Measurements from ENCODE around the gene SZT2. TPM values are rescaled to one million over a fixed set of nuclear protein-coding genes. Genes with fewer than 3 reads are reported as not detected.

The SZT2 gene
- total RNA-seq, 1 experiment from 2014 or later, result 71.6 TPM

- Histone ChIP-seq H3K9me2 (ENCODE audit: insufficient read depth) (no peaks in the 10 kb centered on the region), H3K27me3 (ENCODE audit: insufficient read depth, low read depth) (no peaks in the 10 kb centered on the region), H3K4me2 (no peak overlapping the region), H3K4me3 (no peak overlapping the region), H3F3A (ENCODE audit: insufficient read depth, low read depth) (peaks cover 5% of the 10 kb centered on the region; the same call in 1 of the 2 replicates), H3K79me2 (ENCODE audit: low read depth) (no peaks in the 10 kb centered on the region), H4K20me1 (ENCODE audit: insufficient read depth) (no peaks in the 10 kb centered on the region), H3K9me3 (ENCODE audit: insufficient read depth, low read depth) (no peaks in the 10 kb centered on the region), H3K27ac (no peak overlapping the region), H3K36me3 (ENCODE audit: low read depth) (peaks cover 5% of the 10 kb centered on the region), H2AFZ (no peak overlapping the region), H3K4me1 (replicated peaks; ENCODE audit: insufficient read depth) (no peaks in the 10 kb centered on the region)
- no TSS peak for BruUV-seq (replicated peaks)
- CTCF ChIA-PET, result no interaction called here
- intact Hi-C loops (cut with micrococcal nuclease; ENCODE audit: unreplicated experiment), result no loop called here
- TF ChIP-seq CTCF (conservative IDR thresholded peaks at IDR 0.05) (no peak), EZH2 (IDR thresholded peaks at IDR 0.05; ENCODE audit: low read depth) (no peak)
- DNase-seq, result no peak
- POLR2A ChIA-PET (ENCODE audit: unreplicated experiment), result interaction anchor here (0.6 kb wide), 1 partner anchor 216 kb away, joined by 7 read pairs; no protein-coding TSS in a partner anchor
These were observed 46.7 kb downstream of the SZT2 start for GRCh38 chr1:43436371-43436770.

GRCh38 chr1:43437031-43437973, 47.6 kb downstream of the SZT2 start:
- CTCF ChIA-PET, result no interaction called here
- Histone ChIP-seq H3K9me3 (ENCODE audit: insufficient read depth, low read depth) (no peaks in the 10 kb centered on the region), H4K20me1 (ENCODE audit: insufficient read depth) (no peaks in the 10 kb centered on the region), H3K9me2 (ENCODE audit: insufficient read depth) (no peaks in the 10 kb centered on the region), H3K4me2 (no peak overlapping the region), H3K79me2 (ENCODE audit: low read depth) (no peaks in the 10 kb centered on the region), H3K4me3 (no peak overlapping the region), H3K36me3 (ENCODE audit: low read depth) (peaks cover 3% of the 10 kb centered on the region; the same call in 1 of the 2 replicates), H2AFZ (no peak overlapping the region), H3K27me3 (ENCODE audit: insufficient read depth, low read depth) (no peaks in the 10 kb centered on the region), H3K4me1 (replicated peaks; ENCODE audit: insufficient read depth) (no peaks in the 10 kb centered on the region), H3F3A (ENCODE audit: insufficient read depth, low read depth) (peaks cover 5% of the 10 kb centered on the region; the same call in 1 of the 2 replicates), H3K27ac (no peak overlapping the region)
- POLR2A ChIA-PET (ENCODE audit: unreplicated experiment), result interaction anchor here (0.6 to 0.7 kb wide), 2 partner anchors 173 to 217 kb away, joined by 3 to 7 read pairs; no protein-coding TSS in a partner anchor
- intact Hi-C loops (cut with micrococcal nuclease; ENCODE audit: unreplicated experiment), result no loop called here
- no TSS peak for BruUV-seq (replicated peaks)
- DNase-seq, result no peak
- TF ChIP-seq EZH2 (IDR thresholded peaks at IDR 0.05; ENCODE audit: low read depth) (no peak), CTCF (conservative IDR thresholded peaks at IDR 0.05) (no peak)

GRCh38 chr1:43438006-43438405, 48.3 kb downstream of the SZT2 start:
- peaks cover 3% of the 10 kb centered on the region; the same call in 1 of the 2 replicates for H3K36me3 ChIP-seq (ENCODE audit: low read depth)

More at GRCh38 chr1:43438006-43438405, 48.3 kb downstream of the SZT2 start:
- ChIA-PET CTCF (no interaction called here), POLR2A (ENCODE audit: unreplicated experiment) (interaction anchor here (0.7 kb wide), 1 partner anchor 172 kb away, joined by 3 read pairs; no protein-coding TSS in a partner anchor)
- Histone ChIP-seq H2AFZ (no peak overlapping the region), H4K20me1 (ENCODE audit: insufficient read depth) (no peaks in the 10 kb centered on the region), H3K4me1 (replicated peaks; ENCODE audit: insufficient read depth) (no peaks in the 10 kb centered on the region), H3K4me3 (no peak overlapping the region), H3F3A (ENCODE audit: insufficient read depth, low read depth) (peaks cover 5% of the 10 kb centered on the region; the same call in 1 of the 2 replicates), H3K9me3 (ENCODE audit: insufficient read depth, low read depth) (no peaks in the 10 kb centered on the region), H3K27ac (no peak overlapping the region), H3K4me2 (no peak overlapping the region), H3K27me3 (ENCODE audit: insufficient read depth, low read depth) (no peaks in the 10 kb centered on the region), H3K9me2 (ENCODE audit: insufficient read depth) (no peaks in the 10 kb centered on the region), H3K79me2 (ENCODE audit: low read depth) (no peaks in the 10 kb centered on the region)
- TF ChIP-seq EZH2 (IDR thresholded peaks at IDR 0.05; ENCODE audit: low read depth) (no peak), CTCF (conservative IDR thresholded peaks at IDR 0.05) (no peak)
- intact Hi-C loops (cut with micrococcal nuclease; ENCODE audit: unreplicated experiment), result no loop called here
- no peak for DNase-seq
- BruUV-seq (replicated peaks), result no TSS peak
